Body of pancreas (tissue), 4 donors: ENCODE data around the gene HELZ. TPM values are rescaled to one million over a fixed set of nuclear protein-coding genes. Genes with fewer than 3 reads are reported as not detected.

Source experiments
- ATAC-seq: fragments of 150-250 bp; one replicate; pipeline ENCODE4 v1.9.1; 2016
- DNase-seq, 4 donors: peaks; one replicate each; pipeline ENCODE4 v3.0.0-alpha.2; 2019
- H3K27ac ChIP-seq, 4 donors: fragments of 200-600 bp; sonication (generic); 1 replicate in 3 of 4; 2 replicates in 1 of 4; pipeline versions ENCODE4 v1.5.1 to v1.6.1; 2016 to 2019; ENCODE audit warnings: mild to moderate bottlenecking in 1 of 4, mixed read lengths in 1 of 4, moderate library complexity in 1 of 4
- H3K27me3 ChIP-seq, 2 donors: fragments of 200-600 bp; sonication (generic); one replicate each; pipeline ENCODE4 v1.6.0; 2016; ENCODE audit warnings: mild to moderate bottlenecking in 1 of 2
- H3K36me3 ChIP-seq, 2 donors: fragments of 200-600 bp; sonication (generic); replicated peaks in 1 of 2; 2 replicates each; pipeline ENCODE4 v1.5.1; 2016; ENCODE audit warnings: low read depth in 2 of 2; ENCODE audit not compliant: insufficient read depth in 1 of 2
- H3K4me1 ChIP-seq: fragments of 200-600 bp; sonication (generic); one replicate; pipeline ENCODE4 v1.6.0; 2016
- H3K4me3 ChIP-seq, 2 donors: fragments of 200-600 bp; sonication (generic); 1 replicate in 1 of 2; 2 replicates in 1 of 2; pipeline ENCODE4 v1.5.1; 2016 to 2019
- H3K9me3 ChIP-seq, 3 donors: fragments of 200-600 bp; sonication (generic); 1 replicate in 2 of 3; 2 replicates in 1 of 3; pipeline ENCODE4 v1.5.1; 2016
- POLR2A ChIP-seq, 3 donors: fragments of 450-650 bp; IDR thresholded peaks; one replicate each; pipeline ENCODE4 v1.6.1; 2016; ENCODE audit warnings: antibody characterized with exemption in 3 of 3, mild to moderate bottlenecking in 2 of 3
- WGBS, 2 donors: methylation state at CpG; one replicate each; pipeline ENCODE4 v1.1.5; 2017; 5-methylcytosine and 5-hydroxymethylcytosine counted together
- intact Hi-C: fragments of 100-400 bp; cut with DNase I; formaldehyde crosslinking; loops from one replicate; pipeline ENCODE4 v1.15.1; 2023
- total RNA-seq, 2 donors: library from RNA; depleted of rRNA; stranded (reverse); fragments of >200 nt; gene quantifications; one replicate each; pipeline ENCODE4 v1.1.0, GENCODE V29; 2016
- TF ChIP-seq, protein P1 (sequence below), 7 experiments: fragments of 450-650 bp in 4 of 7; fragments of 200-600 bp in 3 of 7; sonication (generic) in 3 of 7; IDR thresholded peaks; one replicate each; pipeline ENCODE4 v1.5.1; 2016 to 2019; ENCODE audit warnings: antibody characterized with exemption in 7 of 7

The HELZ gene
- total RNA-seq, 2 donors from 2014 or later = 21.0 to 34.6 TPM

DNA sequence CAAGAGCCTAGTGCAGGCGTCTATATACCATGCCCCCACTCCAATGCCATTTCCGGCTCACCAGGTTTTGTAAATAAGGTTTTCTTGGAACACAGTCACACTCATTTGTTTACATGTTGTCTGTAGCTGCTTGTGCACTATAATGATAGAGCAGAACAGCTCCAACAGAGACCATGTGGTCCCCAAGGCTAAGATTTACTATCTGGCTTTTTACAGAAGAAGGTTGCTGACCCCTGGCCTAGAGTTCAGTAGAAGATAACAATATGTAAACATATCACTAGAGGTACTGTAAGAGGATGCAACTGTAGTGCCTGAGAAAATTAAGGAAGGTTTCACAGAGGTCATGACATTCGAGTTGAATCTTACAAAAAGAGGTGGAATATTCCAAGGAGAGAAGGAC is 134.4 kb downstream of the HELZ start:
- Histone ChIP-seq H3K9me3 (no peaks in the 10 kb centered on the region), H3K27me3 (no peaks in the 10 kb centered on the region), H3K4me1 (peaks cover 5% of the 10 kb centered on the region), H3K27ac (no peak overlapping the region), H3K36me3 (peaks cover 6 to 21% of the 10 kb centered on the region in 2 donors), H3K4me3 (no peak overlapping the region)
- 56 to 59% methylated on average over 3 of the region's 3 CpGs for WGBS, 2 donors
- DNase-seq = no peak
- no peak for ATAC-seq
- TF ChIP-seq, protein P1, sequence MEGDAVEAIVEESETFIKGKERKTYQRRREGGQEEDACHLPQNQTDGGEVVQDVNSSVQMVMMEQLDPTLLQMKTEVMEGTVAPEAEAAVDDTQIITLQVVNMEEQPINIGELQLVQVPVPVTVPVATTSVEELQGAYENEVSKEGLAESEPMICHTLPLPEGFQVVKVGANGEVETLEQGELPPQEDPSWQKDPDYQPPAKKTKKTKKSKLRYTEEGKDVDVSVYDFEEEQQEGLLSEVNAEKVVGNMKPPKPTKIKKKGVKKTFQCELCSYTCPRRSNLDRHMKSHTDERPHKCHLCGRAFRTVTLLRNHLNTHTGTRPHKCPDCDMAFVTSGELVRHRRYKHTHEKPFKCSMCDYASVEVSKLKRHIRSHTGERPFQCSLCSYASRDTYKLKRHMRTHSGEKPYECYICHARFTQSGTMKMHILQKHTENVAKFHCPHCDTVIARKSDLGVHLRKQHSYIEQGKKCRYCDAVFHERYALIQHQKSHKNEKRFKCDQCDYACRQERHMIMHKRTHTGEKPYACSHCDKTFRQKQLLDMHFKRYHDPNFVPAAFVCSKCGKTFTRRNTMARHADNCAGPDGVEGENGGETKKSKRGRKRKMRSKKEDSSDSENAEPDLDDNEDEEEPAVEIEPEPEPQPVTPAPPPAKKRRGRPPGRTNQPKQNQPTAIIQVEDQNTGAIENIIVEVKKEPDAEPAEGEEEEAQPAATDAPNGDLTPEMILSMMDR (IDR thresholded peaks at IDR 0.05) = no peak
- TF ChIP-seq POLR2A (IDR thresholded peaks at IDR 0.05) = no peak
- intact Hi-C loops = no loop called here

DNA sequence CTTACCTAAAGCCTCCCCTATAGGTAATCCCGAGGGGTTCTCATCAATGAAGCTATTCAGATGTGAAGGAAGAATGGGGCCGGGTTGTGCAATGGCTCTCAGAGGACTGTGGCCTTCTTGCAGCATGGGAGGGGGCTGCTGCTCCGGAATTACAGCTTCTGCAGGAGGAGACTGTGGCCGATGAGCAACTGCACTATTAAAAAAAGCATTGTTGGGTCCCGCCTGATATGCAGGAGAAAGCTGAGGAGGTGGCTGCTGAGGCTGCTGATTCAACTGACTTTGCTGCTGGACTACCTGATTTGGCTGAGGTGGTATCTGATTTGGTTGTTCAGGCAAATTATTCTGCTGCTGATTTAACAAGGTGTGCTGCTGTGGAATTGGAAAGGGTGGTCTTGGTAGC is 135.9 kb downstream of the HELZ start:
- Histone ChIP-seq H3K36me3 (peaks cover 6 to 21% of the 10 kb centered on the region in 2 donors), H3K27ac (no peak overlapping the region), H3K27me3 (no peaks in the 10 kb centered on the region), H3K9me3 (no peaks in the 10 kb centered on the region), H3K4me3 (no peak overlapping the region), H3K4me1 (peaks cover 5% of the 10 kb centered on the region)
- DNase-seq = no peak
- no peak for TF ChIP-seq POLR2A (IDR thresholded peaks at IDR 0.05)
- TF ChIP-seq, protein P1 (IDR thresholded peaks at IDR 0.05) = no peak
- intact Hi-C loops = no loop called here
- 77 to 78% methylated on average over 5 of the region's 5 CpGs for WGBS, 2 donors
- no peak for ATAC-seq

DNA sequence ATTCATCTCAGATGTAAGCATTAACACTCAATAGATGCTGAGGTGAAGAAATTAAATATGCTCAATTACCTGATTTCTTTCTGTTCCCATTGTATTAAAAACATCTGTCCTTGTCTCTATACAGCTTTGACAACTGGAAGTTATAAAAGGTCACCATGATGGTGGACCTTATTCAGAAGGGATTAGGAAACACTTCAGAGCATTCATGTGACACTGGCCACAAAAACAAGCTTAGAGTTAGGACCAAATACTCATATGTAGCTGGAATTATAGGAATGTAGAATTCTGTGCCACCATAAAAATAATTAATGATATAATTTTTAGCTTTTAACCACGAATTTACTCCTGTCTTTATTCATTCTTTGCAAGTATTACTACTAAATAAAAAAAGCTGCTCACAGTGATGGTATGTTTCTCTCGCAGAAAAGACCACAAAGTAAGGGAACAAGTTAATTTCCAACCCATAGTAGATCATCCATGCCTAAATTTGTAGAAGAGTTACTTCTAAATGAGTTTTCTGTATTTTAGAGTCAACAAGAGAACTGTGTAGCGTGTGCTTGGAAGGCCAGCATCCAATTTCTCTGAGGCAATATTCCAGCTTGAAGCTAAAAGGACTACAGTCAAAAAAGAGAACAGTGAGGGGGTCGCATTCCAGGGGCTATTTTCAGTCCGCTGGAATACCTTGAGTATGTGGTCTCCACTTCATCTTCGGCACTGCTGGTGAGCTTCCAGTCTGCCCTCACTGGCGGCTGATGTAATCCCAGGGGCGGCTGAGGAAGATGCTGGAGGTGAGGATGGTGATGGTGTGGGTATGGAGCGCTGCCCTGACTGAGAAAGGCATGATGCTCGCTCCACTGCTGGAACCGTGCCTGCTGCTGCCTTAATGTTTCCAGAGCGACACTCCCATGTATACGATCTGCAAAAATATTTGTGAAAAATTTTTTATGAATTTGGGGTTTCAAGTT is 136.9 kb downstream of the HELZ start:
- peaks cover 10% of the 10 kb centered on the region for H3K4me1 ChIP-seq
- no peak for TF ChIP-seq POLR2A (IDR thresholded peaks at IDR 0.05)
- TF ChIP-seq, protein P1 (IDR thresholded peaks at IDR 0.05) = no peak
- H3K27me3 ChIP-seq = no peaks in the 10 kb centered on the region
- DNase-seq = no peak
- no peak overlapping the region for H3K4me3 ChIP-seq
- no peak overlapping the region for H3K27ac ChIP-seq
- no peaks in the 10 kb centered on the region for H3K9me3 ChIP-seq
- intact Hi-C loops = no loop called here
- ATAC-seq = no peak
- H3K36me3 ChIP-seq = peaks cover 6 to 19% of the 10 kb centered on the region in 2 donors
- WGBS, 2 donors = 89% methylated on average over 13 of the region's 13 CpGs

DNA sequence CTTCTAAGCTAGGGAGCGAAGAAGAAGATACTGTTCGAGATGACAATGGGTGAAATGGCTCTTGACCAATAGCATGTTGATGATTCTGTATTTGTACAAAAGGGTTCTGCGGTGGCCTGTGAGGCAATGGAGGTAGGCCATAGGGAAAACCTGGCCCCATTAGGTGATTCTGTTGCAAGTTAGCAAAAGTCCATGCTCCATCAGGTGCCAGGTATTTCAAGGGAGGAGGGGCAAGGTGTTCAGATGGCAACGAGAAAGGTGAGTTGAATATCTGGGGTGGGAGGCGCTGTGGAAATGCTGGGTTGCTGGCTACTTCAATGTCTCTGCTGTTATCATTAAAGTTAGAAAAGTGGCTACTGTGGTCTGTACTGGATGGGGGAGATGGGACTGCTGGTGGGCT is 137.8 kb downstream of the HELZ start:
- Histone ChIP-seq H3K27ac (no peak overlapping the region), H3K36me3 (peaks cover 6 to 16% of the 10 kb centered on the region in 2 donors), H3K4me1 (peaks cover 18% of the 10 kb centered on the region), H3K27me3 (no peaks in the 10 kb centered on the region), H3K9me3 (no peaks in the 10 kb centered on the region), H3K4me3 (no peak overlapping the region)
- ATAC-seq (no peak), DNase-seq (no peak)
- WGBS, 2 donors = 95 to 96% methylated on average over 5 of the region's 5 CpGs
- TF ChIP-seq POLR2A (IDR thresholded peaks at IDR 0.05) = no peak
- TF ChIP-seq, protein P1 (IDR thresholded peaks at IDR 0.05) = no peak
- intact Hi-C loops = no loop called here
